GM18508 (cell line): ENCODE measurements around the gene LMBR1.
"Not testable (repeated sequence)": the region's sequence is repeated elsewhere in the genome, so short reads cannot be mapped to it uniquely, and the experiment has no call there.

Experiments
- ATAC-seq: cut with Tn5 transposase; IDR thresholded peaks from one replicate; pipeline ENCODE4 v1.9.1; 2021; ENCODE audit warnings: moderate number of reproducible peaks; ENCODE audit not compliant: insufficient read depth, unreplicated experiment

LMBR1 gene

DNA sequence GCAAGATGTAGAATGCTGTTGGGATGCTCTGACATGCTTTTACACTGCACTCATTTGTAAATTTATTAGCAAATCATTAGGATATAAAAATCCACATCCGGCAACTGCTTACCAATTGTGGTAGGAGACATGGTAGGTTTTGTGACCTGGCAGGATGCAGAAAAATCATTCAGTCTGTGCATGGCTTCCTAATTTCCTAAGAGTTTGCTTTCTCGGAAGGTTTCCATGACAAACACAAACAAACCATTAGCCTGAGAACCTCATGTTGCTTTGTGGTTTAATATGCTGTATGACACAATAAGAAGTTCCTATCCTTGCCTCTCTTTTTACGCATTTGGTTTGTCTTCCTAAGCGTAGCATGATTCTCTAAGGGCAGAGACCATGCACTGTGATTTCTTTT is 14.7 kb upstream of the LMBR1 start:
- no peak for ATAC-seq

DNA sequence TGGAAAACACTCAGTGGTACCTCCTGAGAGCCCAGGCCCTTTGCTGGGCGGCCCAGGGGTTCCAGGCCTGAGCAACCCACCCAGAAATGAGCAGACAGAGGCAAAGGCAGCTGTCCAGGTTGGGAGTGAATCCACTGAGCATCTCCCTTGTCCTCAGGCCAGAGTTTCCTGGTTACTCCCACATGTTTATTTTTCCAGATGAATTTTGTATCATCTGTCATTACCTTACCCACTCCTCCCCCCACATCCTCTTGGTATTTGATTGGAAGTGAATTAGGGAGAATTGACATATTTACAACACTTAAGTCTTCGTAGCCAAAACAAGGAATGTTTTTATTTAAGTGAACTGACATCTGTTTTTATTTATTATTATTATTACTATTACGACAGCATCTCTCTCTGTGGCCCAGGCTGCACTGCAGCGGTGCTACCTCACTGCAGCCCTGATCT is 13.2 kb upstream of the LMBR1 start:
- ATAC-seq, result no peak

DNA sequence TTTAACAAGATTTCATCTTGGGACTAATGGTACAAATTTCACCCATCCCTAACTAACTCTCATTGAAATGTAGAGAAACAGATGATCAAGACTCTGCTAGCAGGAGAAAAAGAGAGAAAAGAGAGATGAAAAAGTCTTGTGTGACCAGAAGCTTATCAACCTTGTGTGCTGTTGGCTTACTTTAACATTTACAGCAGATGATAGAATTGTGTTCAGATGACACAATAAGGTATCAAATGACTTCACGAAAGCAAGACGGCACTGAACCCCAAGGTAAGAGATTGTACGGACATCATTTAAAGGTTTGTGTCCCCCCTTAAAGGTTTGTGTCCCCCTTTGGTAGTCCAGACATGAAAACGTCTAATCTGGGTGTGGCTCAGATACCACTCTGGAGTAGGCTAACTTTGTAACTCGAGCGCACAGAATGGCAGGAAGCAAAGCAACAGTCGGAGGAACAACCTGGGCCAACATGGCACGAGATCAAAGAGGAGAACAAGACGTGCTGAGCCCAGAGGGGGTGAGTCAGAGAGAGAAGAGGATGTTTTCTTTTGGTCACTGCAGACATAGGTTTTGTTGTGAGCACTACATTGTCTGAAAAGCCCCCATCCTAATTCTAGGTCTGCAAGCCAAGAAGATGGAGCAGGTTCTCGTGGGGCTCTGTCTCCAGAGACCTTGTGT is 10.4 kb upstream of the LMBR1 start:
- ATAC-seq, result no peak

DNA sequence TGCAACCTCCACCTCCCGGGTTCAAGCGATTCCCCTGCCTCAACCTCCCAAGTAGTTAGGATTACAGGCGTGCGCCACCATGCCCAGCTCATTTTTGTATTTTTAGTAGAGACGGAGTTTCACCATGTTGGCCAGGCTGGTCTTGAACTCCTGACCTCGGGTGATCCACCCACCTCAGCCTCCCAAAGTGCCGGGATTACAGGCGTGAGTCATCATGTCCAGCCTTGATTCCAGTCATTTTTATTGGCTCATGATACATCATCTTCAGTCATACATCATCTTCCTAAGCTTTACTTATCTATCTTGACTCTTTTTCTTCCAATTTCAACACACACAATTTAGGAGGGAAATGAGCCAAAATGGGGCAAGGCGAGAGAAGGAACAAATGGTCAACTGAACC is 7.1 kb upstream of the LMBR1 start:
- ATAC-seq, result not testable (repeated sequence)

DNA sequence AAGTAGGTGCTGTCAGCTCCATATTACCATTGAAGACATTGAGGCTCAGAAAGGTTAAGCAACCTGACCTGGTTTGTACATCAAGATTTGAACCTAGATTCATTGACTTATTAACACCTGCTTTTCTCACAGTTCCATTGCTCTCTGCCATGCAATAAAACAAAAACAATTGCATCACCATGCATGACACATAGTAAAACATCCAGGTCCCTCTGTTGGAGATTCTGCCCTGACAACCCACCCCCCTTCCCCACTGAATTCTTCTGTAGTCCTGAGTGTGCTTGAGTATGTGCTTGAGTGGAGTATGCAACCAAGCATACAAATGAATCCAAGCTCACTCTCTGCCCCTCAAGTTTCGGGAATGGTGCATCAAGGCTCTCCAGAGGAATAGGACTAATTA is 6.0 kb upstream of the LMBR1 start:
- no peak for ATAC-seq

DNA sequence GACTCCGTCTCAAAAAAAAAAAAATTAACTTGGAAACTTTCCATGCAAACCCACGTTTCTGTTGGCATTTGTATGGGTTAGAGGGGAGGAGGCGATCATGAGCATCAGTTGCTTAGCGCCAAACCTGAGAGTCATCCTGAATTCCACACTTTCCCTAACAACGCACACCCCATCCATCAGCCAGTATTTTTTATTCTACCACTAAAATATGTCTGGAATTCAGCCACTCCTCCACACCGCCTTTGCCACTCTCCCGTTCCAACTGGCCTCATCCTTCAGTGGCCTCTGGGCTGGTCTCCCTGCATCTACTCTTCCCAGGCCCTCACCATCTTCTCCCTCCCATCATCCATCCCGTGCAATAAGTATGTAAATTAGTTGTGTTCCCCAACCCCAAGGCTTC is 4.7 kb upstream of the LMBR1 start:
- ATAC-seq, result no peak

DNA sequence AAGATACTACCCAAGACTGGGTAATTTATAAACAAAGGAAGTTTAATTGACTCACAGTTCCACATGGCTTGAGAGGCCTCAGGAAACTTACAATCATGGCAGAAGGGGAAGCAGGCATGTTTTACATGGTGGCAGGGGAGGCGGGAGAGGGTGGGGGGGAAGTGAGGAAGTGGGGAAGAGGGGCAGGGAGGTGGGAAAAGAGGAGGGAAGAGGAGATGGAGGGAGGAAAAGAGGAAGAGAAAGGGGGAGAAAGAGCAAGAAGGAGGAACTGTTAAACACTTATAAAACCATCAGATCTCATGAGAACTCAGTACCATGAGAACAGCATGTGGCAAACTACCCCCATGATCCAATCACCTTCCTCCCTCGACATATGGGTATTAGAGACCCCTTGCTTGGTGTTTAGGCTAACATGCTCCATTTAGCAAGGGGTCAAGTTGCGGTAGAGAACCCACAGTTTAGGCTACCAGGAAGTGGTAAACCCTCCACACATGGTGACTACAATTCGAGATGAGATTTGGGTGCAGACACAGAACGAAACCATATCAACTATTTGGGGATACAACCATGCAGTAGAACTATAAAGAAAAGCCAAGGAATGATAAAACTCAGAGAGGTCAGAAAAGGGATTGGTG is 3.5 kb upstream of the LMBR1 start:
- no peak for ATAC-seq

DNA sequence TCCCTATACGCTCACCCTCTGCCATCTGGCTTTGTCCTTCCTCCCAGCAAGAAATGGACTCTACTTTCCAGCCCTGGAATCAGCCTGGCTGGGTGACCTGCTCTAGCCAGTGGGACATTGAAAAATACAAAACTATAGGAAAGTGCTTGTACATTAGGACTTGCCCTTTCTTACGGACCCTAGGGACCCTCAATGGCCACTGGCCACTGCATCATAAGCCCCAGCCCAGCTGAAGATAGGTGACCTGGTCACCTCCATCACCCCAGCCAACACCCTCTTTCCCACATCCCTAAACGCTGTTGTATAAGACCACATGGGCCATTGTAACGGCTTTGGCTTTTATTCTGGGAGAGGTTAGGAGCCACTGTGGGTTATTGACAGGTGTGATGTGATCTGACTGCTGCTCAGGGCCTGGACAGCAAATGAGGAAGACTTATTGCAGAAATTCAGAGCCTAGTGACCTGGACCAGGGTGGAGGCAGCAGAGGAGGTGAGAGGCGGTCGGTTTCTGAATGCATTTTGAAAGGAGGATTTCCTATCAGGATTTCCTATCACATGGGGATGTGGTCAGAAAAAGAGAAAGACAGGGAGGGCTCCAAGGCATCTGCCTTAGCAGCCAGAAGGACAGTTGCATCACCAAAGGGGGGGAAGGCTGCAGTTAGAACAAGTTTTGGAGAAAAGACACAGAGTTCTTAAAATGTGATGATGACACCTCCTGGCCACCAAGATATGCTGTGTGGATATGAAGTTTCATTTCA is 2.2 kb upstream of the LMBR1 start:
- no peak for ATAC-seq

DNA sequence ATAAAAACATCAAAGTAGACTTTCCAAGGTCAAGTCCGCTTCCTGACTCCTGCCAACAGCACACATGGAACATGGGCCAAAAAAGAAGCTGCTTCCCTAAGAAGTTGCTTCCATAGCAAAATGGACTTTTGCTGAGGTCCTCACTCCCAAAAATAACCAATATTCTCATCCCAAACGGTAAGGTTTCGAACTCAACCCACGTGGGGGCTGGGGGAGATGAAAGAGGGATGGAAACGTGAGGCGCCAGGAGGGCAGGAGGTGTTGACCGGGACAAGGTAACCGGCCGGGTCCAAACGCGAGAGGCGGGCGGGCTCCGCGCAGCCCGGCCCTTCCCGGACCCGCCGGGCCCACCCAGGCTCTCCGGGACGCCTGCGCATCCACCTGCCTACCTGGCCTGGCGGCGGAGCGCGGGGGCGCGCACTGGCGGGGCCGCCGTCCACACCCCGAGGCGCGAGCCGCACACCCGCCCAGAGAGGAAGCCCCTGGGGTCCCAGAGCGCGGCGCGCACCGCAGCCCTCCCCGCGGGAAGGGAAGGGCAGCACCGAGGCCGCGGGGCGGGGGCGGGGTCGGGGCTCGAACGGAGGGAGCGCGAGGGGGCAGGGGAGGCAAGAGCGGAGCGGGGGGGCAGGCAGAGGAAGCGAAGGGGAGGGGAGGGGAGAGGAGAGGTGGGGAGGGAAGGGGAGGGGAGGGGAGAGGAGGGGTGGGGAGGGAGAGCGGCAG is 742 bp downstream of the LMBR1 start:
- no peak for ATAC-seq

DNA sequence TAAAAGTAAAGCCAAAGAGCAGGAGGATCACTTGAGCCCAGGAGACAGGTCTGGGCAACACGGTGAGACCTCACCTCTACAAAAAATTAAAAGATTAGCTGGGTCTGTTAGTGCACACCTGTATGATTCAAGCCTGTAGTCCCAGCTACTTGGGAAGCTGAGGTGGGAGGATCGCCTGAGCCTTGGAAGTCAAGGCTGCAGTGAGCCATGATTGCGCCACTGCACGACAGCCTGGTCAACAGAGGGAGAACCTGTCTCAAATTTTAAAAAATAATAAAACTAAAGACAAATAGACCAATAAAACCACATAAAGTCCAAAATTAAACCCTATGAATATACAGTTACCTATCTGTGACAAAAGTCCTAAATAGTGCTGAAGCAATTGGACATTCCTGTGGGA is 3.2 kb downstream of the LMBR1 start:
- no peak for ATAC-seq

DNA sequence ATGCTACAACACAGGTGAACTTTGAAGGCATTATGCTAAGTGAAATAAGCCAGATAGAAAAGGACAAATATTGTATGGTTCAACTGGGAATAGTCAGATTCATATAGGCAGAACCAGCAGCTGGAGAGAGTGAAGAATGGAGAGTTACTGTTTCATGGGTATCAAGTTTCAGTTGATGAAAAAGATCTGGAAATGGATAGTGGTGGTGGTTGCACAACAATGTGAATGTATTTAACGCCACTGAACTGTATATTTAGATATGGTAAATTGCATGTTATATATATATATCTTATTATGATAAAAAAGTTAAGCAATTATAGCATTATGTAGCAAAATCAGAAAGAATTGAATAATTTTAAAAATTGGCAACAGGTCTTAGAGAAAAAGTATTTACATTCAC is 3.9 kb downstream of the LMBR1 start:
- ATAC-seq, result no peak

DNA sequence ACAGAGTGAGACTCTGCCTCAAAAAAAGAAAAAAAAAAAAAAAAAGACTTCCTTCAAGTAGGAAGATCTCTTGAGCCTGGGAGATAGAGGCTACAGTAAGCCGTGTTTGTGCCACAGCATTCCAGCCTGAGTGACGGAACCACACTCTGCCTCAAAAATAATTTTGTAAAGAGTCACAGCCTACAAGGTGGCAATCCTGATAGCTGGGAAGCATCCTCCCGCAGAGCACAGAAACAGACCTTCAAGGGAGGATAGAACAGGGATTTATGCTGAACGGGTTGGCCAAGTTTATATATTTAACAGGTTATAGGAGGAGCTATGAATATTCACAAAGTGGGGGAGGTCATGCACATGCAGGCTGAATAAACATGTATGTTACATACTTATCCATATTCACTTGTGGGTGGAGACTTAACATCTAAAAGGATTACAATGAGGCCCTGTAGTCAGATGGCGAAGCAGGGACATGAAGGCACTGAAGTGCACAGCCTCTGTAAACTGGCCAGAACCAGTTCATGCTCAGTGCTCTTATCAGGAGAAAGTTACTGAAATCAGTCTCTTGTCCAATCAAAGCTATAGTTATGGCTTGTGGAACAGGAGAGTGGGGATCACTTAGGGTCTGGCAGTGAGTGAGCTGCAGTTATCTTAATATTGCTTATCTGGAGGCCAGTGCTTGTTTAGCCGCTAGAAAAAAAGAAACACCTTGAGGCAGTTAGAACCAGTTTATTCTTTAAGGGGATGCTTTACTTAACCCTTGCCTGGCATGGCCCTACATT is 6.8 kb downstream of the LMBR1 start:
- ATAC-seq, result no peak

DNA sequence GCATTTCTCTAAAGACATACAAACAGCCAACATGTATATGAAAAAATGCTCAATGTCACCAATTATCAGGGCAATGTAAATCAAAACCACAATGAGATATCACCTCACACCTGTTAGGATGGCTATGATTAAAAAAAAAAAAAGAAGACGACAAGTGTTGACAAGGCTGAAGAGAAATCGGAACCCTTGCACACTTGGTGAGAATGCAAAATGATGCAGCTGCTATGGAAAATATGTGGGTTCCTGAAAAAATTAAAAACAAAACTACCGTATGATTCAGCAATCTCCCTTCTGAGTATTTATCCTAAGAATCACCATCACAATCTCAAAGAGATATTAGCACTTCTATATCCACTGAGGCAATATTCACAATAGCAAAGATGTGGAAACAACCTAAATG is 11.3 kb downstream of the LMBR1 start:
- no peak for ATAC-seq

DNA sequence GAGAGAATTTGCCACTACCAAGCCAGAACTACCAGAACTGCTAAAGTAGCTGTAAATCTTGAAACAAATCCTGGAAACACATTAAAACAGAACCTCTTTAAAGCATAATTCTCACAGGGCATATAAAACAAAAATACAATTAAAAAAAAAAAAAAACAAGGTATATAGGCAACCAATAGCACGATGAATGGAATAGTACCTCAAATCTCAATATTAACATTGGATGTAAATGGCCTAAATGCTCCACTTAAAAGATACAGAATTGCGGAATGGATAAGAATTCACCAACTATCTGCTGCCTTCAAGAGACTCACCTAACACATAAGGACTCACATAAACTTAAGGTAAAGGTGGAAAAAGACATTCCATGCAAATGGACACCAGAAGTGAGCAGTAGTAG is 17.2 kb downstream of the LMBR1 start:
- no peak for ATAC-seq

DNA sequence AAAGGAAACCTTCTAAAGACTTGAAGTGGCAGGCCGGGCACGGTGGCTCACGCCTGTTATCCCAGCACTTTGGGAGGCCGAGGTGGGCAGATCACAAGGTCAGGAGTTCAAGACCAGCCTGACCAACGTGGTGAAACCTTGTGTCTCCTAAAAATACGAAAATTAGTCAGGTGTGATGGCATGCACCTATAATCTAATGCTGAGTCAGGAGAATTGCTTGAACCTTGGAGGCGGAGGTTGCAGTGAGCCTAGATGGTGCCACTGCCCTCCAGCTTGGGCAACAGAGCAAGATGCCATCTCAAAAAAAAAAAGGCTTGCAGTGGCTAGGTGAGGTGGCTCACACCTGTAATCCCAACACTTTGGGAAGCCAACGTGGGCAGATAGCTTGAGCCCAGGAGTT is 24.6 kb downstream of the LMBR1 start:
- not testable (repeated sequence) for ATAC-seq

DNA sequence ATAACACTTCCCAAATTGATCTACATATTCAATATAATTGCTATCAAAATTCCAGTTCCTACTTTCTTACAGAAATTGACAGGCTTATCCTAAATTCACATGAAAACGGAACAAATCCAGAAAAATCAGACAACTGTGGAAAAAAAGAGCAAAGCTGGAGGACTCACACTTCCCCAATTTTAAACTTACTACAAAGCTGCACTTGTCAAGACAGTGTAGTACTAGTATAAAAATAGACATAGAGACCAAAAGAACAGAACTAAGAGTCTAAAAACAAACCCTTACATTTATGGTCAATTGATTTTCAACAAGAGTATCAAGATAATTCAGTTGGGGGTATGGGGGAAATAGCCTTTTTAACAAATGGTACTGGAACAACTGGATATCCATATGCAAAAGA is 27.5 kb downstream of the LMBR1 start:
- no peak for ATAC-seq

DNA sequence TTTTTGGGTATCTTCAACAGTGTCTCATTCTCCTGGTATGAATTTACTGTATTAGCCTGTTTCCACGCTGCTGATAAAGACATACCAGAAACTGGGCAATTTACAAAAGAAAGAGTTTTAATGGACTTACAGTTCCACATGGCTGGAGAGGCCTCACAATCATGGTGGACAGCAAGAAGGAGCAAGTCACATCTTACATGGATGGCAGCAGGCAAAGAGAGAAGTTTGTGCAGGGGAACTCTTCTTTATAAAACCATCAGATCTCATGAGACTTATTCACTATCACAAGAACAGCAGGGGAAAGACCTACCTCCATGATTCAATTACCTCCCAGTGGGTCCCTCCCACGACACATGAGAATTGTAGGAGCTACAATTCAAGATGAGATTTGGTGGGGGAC is 31.0 kb downstream of the LMBR1 start:
- ATAC-seq, result not testable (repeated sequence)

DNA sequence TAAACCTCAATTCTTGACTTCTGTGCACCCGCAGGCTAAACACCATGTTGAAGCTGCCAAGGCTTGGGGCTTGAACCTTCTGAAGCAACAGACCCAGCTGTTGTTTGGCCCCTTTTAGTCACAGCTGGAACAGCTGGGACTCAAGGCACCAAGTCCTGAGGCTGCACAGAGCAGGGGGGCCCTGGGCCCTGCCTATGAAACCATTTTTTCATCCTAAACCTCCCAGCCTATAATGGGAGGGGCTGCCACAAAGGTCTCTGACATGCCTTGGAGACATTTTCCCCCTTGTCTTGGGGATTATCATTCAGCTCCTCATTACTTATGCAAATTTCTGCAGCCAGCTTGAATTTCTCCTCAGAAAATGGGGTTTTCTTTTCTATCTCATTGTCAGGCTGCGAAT is 31.8 kb downstream of the LMBR1 start:
- no peak for ATAC-seq

DNA sequence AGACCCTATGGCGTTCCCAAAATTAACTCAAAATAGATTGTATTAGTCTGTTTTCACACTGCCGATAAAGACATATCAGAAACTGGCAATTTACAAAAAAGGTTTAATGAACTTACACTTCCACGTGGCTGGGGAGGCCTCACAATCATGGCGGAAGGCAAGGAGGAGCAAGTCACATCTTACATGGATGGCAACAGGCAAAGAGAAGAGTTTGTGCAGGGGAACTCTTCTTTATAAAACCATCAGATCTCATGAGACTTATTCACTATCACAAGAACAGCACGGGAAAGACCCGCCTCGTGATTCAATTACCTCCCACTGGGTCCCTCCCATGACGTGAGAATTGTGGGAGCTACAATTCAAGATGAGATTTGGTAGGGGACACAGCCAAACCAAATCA is 32.9 kb downstream of the LMBR1 start:
- not testable (repeated sequence) for ATAC-seq

DNA sequence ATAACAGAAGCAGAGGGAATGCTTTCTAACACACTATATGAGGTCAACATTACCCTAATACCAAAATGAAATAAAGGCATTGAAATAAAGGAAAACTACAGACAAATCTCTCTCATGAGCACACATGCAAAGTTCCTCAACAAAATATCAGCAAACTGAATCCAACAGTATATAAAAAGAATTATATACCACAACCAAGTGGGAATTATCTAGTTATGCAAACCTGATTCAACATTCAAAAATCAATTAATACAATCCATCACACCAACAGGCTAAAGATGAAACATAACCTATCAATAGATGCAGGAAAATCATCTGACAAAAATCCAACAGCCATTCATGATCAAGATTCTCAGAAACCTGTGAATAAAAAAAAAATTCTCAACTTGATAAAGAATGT is 34.5 kb downstream of the LMBR1 start:
- no peak for ATAC-seq
